GM12878 (cell line): Measurements from ENCODE around the gene SCN8A. TPM values are rescaled to one million over a fixed set of nuclear protein-coding genes. Genes with fewer than 3 reads are reported as not detected.

ENCODE experiments used
- ATAC-seq: fragments of 200-7000 bp; cut with Tn5 transposase; 3 replicates; pipeline ENCODE4 v1.9.1; 2020; ENCODE audit warnings: mild to moderate bottlenecking, moderate library complexity
- BruUV-seq: library from RNA; stranded (reverse); fragments of 400-500 nt; replicated peaks from 2 replicates; lab custom pipeline; 2021; lab: Mats Ljungman, UMichigan
- CTCF ChIA-PET: fragments of 300-600 bp; sonication (Branson Sonifier 250); formaldehyde crosslinking; extraction: SDS; loops from one replicate; lab custom pipeline; 2021; ENCODE audit warnings: inconsistent platforms; lab: Yijun Ruan, JAX
- POLR2A ChIA-PET: fragments of 350-600 bp; formaldehyde crosslinking; extraction: SDS; loops from one replicate; lab custom pipeline; 2021; ENCODE audit warnings: inconsistent platforms; lab: Charles Lee
- RAD21 ChIA-PET: fragments of 300-600 bp; sonication (Branson Sonifier 250); formaldehyde crosslinking; loops from one replicate; lab custom pipeline; 2023; ENCODE audit warnings: antibody characterized with exemption; ENCODE audit not compliant: unreplicated experiment; lab: Charles Lee
- SMC1A ChIA-PET: fragments of 300-600 bp; sonication (Branson Sonifier 250); formaldehyde crosslinking; loops from one replicate; lab custom pipeline; 2023; ENCODE audit not compliant: unreplicated experiment, uncharacterized antibody; lab: Charles Lee
- DNase-seq: peaks from one replicate; pipeline ENCODE4 v3.0.0-alpha.2; 2011; ENCODE audit warnings: low read depth, low spot score
- FAIRE-seq: peaks from 3 replicates; lab custom pipeline; 2011; peaks lifted over from hg19 to GRCh38; lab: Jason Lieb, UNC
- H2AFZ ChIP-seq: 2 replicates; pipeline ENCODE4 v1.6.0; 2011; ENCODE audit warnings: low read depth, low read length, control low read depth; ENCODE audit not compliant: control insufficient read depth
- H3K27ac ChIP-seq: 2 replicates; pipeline ENCODE4 v1.5.1; 2011; ENCODE audit warnings: control low read depth; ENCODE audit not compliant: control insufficient read depth, insufficient read depth
- H3K27me3 ChIP-seq, 2 experiments: replicated peaks in 1 of 2; 2 replicates each; pipeline versions ENCODE4 v1.6.0 to v1.6.1; 2011; ENCODE audit warnings: low read length in 1 of 2; ENCODE audit not compliant: control insufficient read depth in 2 of 2, insufficient read depth in 2 of 2
- H3K36me3 ChIP-seq, 2 experiments: 2 replicates each; pipeline ENCODE4 v1.5.1; 2011; ENCODE audit warnings: low read length in 1 of 2; ENCODE audit not compliant: control insufficient read depth in 2 of 2, insufficient read depth in 2 of 2
- H3K4me1 ChIP-seq: 2 replicates; pipeline ENCODE4 v1.6.1; 2011; ENCODE audit warnings: mild to moderate bottlenecking, low read length, moderate library complexity, mixed read lengths; ENCODE audit not compliant: control insufficient read depth, insufficient read depth
- H3K4me2 ChIP-seq: 2 replicates; pipeline ENCODE4 v1.6.0; 2011; ENCODE audit warnings: control low read depth; ENCODE audit not compliant: control insufficient read depth, insufficient read depth
- H3K4me3 ChIP-seq: fragments of 200-600 bp; sonication (generic); 2 replicates; pipeline ENCODE4 v1.5.1; 2016
- H3K79me2 ChIP-seq: 2 replicates; pipeline ENCODE4 v1.6.0; 2011; ENCODE audit warnings: low read length; ENCODE audit not compliant: control insufficient read depth, insufficient read depth
- H3K9ac ChIP-seq: 2 replicates; pipeline ENCODE4 v1.8.0; 2011; ENCODE audit warnings: low read length, control low read depth, mixed read lengths; ENCODE audit not compliant: control insufficient read depth, insufficient read depth
- H3K9me3 ChIP-seq: replicated peaks from 3 replicates; pipeline ENCODE4 v1.5.1; 2011; ENCODE audit warnings: mild to moderate bottlenecking, low read length; ENCODE audit not compliant: control insufficient read depth, insufficient read depth
- H4K20me1 ChIP-seq: 2 replicates; pipeline ENCODE4 v1.6.0; 2011; ENCODE audit not compliant: control insufficient read depth, insufficient read depth
- CTCF ChIP-seq, 3 experiments: IDR thresholded peaks in 2 of 3; conservative IDR thresholded peaks in 1 of 3; 2 replicates each; pipeline ENCODE4 v1.5.1; 2011; ENCODE audit warnings: low read depth in 3 of 3, low read length in 3 of 3, mild to moderate bottlenecking in 3 of 3, control low read depth in 2 of 3, moderate library complexity in 2 of 3, inconsistent platforms in 1 of 3, mixed read lengths in 1 of 3; ENCODE audit not compliant: control insufficient read depth in 2 of 3, insufficient read depth in 1 of 3; ENCODE audit errors: extremely low read depth in 1 of 3
- ELK1 ChIP-seq: IDR thresholded peaks from 2 replicates; pipeline ENCODE4 v1.6.1; 2012; ENCODE audit warnings: low read depth, low read length, improper control_type of control experiment
- STAT1 ChIP-seq: fragments of 450-650 bp; conservative IDR thresholded peaks from 2 replicates; pipeline ENCODE4 v1.6.1; 2014; ENCODE audit warnings: antibody characterized with exemption, mild to moderate bottlenecking
- ZBED1 ChIP-seq: IDR thresholded peaks from 2 replicates; pipeline ENCODE4 v1.6.1; 2016; ENCODE audit warnings: borderline replicate concordance
- in situ Hi-C: fragments of 300-500 bp; cut with MboI; formaldehyde crosslinking; loops from 9 replicates; pipeline ENCODE4 v1.14.3; 2018; ENCODE audit warnings: mixed read lengths
- intact Hi-C: fragments of 100-400 bp; cut with micrococcal nuclease; formaldehyde crosslinking; loops from one replicate; pipeline ENCODE4 v1.14.2; 2022; ENCODE audit not compliant: unreplicated experiment
- polyA plus RNA-seq, 11 experiments: library from polyadenylated mRNA; depleted of rRNA in 4 of 11; unstranded in 6 of 11; stranded (reverse) in 5 of 11; fragments of >200 nt; fragmentation: Nextera tagmentation in 4 of 11; fragmentation: Illumina TruSeq in 1 of 11; extraction: Ambion mirVana in 4 of 11; extraction: Trizol in 1 of 11; gene quantifications; 1 replicate in 1 of 11; 2 replicates in 10 of 11; pipeline versions ENCODE4 v1.2.1 to v1.2.3, GENCODE V29; 2011 to 2016; ENCODE audit warnings: inconsistent platforms in 2 of 11, missing spikeins in 2 of 11, low read depth in 1 of 11
- total RNA-seq, 4 experiments: library from RNA; depleted of rRNA in 3 of 4; stranded (reverse); fragments of >200 nt in 3 of 4; fragmentation: Illumina TruSeq in 1 of 4; extraction: Trizol in 1 of 4; gene quantifications; 2 replicates each; pipeline versions ENCODE4 v1.2.1 to v1.2.3, GENCODE V29; 2013 to 2021

The SCN8A gene
- total and polyA plus RNA-seq, 10 of the 15 experiments (the other 5 are each of a cell fraction or from before 2014, with no cell fraction given) = 0.02 to 0.23 (median 0.06) TPM; not detected in 2

DNA sequence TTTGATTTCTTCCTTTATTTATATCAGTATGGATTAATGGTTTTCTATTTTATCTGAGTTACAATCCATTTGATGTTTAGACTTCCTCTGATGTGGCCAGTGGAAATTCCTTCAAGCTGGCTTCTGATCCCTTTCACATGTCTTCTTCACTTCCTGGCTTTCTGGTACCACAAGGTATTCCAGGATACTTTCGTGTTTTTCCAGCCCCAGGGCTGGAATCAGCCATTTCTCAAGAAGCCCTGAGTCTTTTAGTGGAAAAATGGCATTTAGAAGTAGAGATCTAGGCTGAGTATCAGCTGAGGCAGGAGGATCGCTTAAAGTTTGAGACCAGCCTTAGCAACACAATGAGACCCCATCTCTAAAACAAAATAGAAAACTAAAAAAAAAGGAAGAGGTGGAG, 164.2 kb downstream of the SCN8A start (continued):
- TF ChIP-seq ELK1 = no peak

DNA sequence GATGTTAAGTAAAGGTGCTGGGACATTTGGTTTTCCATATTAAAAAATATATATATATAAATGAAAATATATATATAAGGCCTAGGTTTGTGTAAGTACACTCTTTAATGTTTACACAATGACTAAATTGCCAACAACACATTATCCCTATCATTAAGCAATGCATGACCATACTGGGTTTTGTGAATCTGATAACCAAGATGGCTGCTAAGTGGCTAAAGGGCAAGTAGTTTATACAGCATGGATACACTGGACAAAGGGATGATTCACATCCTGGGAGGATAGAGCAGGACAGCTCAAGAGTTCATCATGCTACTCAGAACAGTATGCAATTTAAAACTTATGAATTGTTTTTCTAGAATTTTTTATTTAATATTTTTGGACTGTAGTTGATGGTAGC, 168.1 kb downstream of the SCN8A start:
- H3K27ac ChIP-seq = no peak overlapping the region
- ChIA-PET CTCF (no interaction called here), POLR2A (no interaction called here), RAD21 (no interaction called here), SMC1A (no interaction called here)
- no peaks in the 10 kb centered on the region for H3K9me3 ChIP-seq
- no peaks in the 10 kb centered on the region for H4K20me1 ChIP-seq
- TF ChIP-seq STAT1 (no peak), CTCF (IDR thresholded peaks at IDR 0.05 in 2 of 3, conservative IDR thresholded peaks at IDR 0.05 in 1 of 3; ENCODE audit: control insufficient read depth in 2 of 3, extremely low read depth in 1 of 3, insufficient read depth in 1 of 3, low read depth in 3 of 3, low read length in 3 of 3) (no peak), ZBED1 (no peak)
- no TSS peak for BruUV-seq
- no peaks in the 10 kb centered on the region for H3K4me1 ChIP-seq
- no peaks in the 10 kb centered on the region for H3K36me3 ChIP-seq
- no peak overlapping the region for H2AFZ ChIP-seq
- DNase-seq (no peak), ATAC-seq (no peak), FAIRE-seq (no peak)
- H3K9ac ChIP-seq = no peak overlapping the region
- intact Hi-C loops (no loop called here), in situ Hi-C loops (no loop called here)
- no peaks in the 10 kb centered on the region; a peak in 1 of 4 replicates for H3K27me3 ChIP-seq
- H3K79me2 ChIP-seq = no peaks in the 10 kb centered on the region
- no peak overlapping the region for H3K4me3 ChIP-seq
- no peak overlapping the region for H3K4me2 ChIP-seq
